Skeletal muscle satellite cell (primary cell): Measurements from ENCODE around the gene WBP11. TPM values are rescaled to one million over a fixed set of nuclear protein-coding genes. Genes with fewer than 3 reads are reported as not detected.

ENCODE experiments used
- H3K27me3 ChIP-seq: 2 replicates; pipeline ENCODE4 v1.7.0; 2013; ENCODE audit warnings: low read length; ENCODE audit not compliant: control insufficient read depth, insufficient read depth
- H3K36me3 ChIP-seq: 2 replicates; pipeline ENCODE4 v1.7.0; 2013; ENCODE audit warnings: mild to moderate bottlenecking, control low read depth, low read length; ENCODE audit not compliant: insufficient read depth
- H3K4me1 ChIP-seq: 2 replicates; pipeline ENCODE4 v1.7.0; 2013; ENCODE audit warnings: low read length; ENCODE audit not compliant: control insufficient read depth, insufficient read depth
- H3K4me2 ChIP-seq: 2 replicates; pipeline ENCODE4 v1.7.0; 2013; ENCODE audit warnings: mild to moderate bottlenecking, low read length
- H3K4me3 ChIP-seq: 2 replicates; pipeline ENCODE4 v1.7.0; 2013; ENCODE audit warnings: low read length
- H3K9ac ChIP-seq: 2 replicates; pipeline ENCODE4 v1.7.0; 2013; ENCODE audit warnings: mild to moderate bottlenecking, low read depth, low read length, moderate library complexity
- H3K9me3 ChIP-seq: replicated peaks from 2 replicates; pipeline ENCODE4 v1.7.0; 2013; ENCODE audit warnings: mild to moderate bottlenecking, control low read depth, low read length
- total RNA-seq: library from RNA; depleted of rRNA; stranded (reverse); fragments of >200 nt; gene quantifications from 2 replicates; pipeline ENCODE4 v1.2.3, GENCODE V29; 2012; rRNA removed

The WBP11 gene
- total RNA-seq = 15.2 and 18.3 TPM in 2 replicates

GRCh38 chr12:14803011-14803829 is at the start of gene WBP11, which contains the start of gene C12orf60:
Gene WBP11, minus strand, starts transcription at chr12:14803478. Its CDS starts 2,095 bp downstream, at chr12:14801383.
Gene C12orf60, plus strand, starts transcription at chr12:14803670. Its CDS starts 19,266 bp downstream, at chr12:14822936.
- Histone ChIP-seq H3K4me2 (peak within 1 kb of the TSS; percentile 86), H3K27me3 (no peaks in the 10 kb centered on the region), H3K4me1 (peaks cover 16% of the 10 kb centered on the region), H3K9ac (peak within 1 kb of the TSS; percentile 97), H3K4me3 (peak within 1 kb of the TSS; percentile 85), H3K9me3 (no peaks in the 10 kb centered on the region), H3K36me3 (peaks cover 14% of the 10 kb centered on the region)

- Histone ChIP-seq H3K9me3 (no peaks in the 10 kb centered on the region), H3K4me3 (no peak overlapping the region), H3K27me3 (no peaks in the 10 kb centered on the region), H3K4me1 (peaks cover 12% of the 10 kb centered on the region), H3K4me2 (no peak overlapping the region), H3K36me3 (no peaks in the 10 kb centered on the region), H3K9ac (no peak overlapping the region)
Measured at GRCh38 chr12:14852880-14853279, 49.6 kb upstream of the WBP11 start.

DNA sequence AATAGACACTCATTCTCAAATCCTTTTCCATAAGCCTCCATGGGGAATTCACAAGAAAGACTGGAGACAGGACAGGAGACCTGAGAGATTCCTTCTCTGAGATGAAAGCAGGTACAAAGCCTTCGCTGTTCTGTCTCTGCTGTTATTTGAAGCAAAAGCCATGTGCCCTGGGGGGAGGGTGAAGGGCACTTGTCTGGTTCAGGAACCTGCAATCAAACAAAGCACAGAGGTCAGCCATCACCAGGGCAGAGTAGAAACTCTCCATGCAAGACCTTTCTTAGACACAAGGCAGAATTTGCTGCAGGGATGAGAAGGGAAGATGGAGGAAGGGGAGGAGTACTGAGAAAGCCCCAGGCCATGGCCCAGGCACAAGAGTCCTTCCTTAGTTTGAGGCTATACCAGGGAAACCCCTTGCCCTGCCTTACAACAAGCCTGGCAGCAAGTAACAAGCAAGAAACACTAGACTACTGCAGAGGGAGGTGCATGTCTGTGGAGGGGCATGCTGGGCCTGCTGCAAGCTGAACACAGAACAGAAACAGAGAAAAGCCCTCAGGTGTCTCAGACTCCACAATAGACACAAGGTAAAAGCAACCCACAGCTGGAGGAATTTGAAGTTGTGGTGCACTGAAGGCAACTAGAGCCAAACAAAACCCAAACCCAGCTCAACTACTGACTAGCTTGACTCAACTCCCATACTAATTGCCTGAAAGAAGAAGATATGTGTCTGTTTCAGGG is 47.8 kb upstream of the WBP11 start:
- H3K4me1 ChIP-seq = peaks cover 16% of the 10 kb centered on the region
- H3K4me3 ChIP-seq = no peak overlapping the region
- no peaks in the 10 kb centered on the region for H3K9me3 ChIP-seq
- H3K9ac ChIP-seq = no peak overlapping the region
- H3K36me3 ChIP-seq = no peaks in the 10 kb centered on the region
- no peak overlapping the region for H3K4me2 ChIP-seq
- H3K27me3 ChIP-seq = no peaks in the 10 kb centered on the region

- Histone ChIP-seq H3K9ac (no peak overlapping the region), H3K27me3 (no peaks in the 10 kb centered on the region), H3K4me3 (no peak overlapping the region), H3K4me1 (peaks cover 14% of the 10 kb centered on the region), H3K36me3 (no peaks in the 10 kb centered on the region), H3K9me3 (no peaks in the 10 kb centered on the region), H3K4me2 (no peak overlapping the region)
Measured at GRCh38 chr12:14849661-14850060, 46.4 kb upstream of the WBP11 start.

DNA sequence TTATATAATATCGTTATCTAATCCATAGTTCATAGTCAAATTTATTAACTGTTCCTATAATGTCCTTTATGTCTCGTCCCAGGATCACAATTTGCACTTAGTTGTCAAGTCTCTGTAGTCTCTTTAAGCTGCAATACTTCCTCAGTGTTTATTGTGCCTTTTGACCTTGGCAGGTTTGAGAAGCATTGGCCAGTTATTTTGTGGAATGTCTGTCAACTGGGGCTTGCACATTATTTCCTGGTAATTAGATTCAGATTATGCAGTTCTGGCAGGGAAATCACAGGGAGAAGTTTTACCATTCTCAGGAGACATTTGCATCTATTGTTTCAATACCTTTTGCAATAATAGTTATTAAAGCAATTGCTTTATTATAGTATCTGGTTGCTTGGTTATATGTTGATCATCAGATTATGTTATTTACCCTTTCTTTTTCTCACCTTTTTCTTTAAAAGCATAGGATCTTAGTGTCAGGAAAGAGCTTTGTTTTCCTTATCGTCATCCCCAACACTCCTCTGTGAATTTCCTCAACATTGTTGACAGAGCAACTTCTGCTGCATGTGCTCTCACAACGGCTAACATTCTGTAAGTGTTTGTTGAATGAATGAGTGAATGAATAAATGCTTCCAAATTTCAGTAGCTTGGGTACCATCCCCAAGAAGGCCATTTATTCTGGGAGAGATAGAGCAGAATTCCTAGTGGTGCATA is 43.8 kb upstream of the WBP11 start:
- no peaks in the 10 kb centered on the region for H3K36me3 ChIP-seq
- no peaks in the 10 kb centered on the region for H3K9me3 ChIP-seq
- no peak overlapping the region for H3K9ac ChIP-seq
- peaks cover 14% of the 10 kb centered on the region for H3K4me1 ChIP-seq
- no peaks in the 10 kb centered on the region for H3K27me3 ChIP-seq
- H3K4me2 ChIP-seq = no peak overlapping the region
- no peak overlapping the region for H3K4me3 ChIP-seq

- H3K4me3 ChIP-seq = no peak overlapping the region
- H3K4me1 ChIP-seq = peaks cover 23% of the 10 kb centered on the region
- no peak overlapping the region for H3K4me2 ChIP-seq
- H3K9ac ChIP-seq = no peak overlapping the region
- no peaks in the 10 kb centered on the region for H3K36me3 ChIP-seq
- no peaks in the 10 kb centered on the region for H3K9me3 ChIP-seq
- no peaks in the 10 kb centered on the region for H3K27me3 ChIP-seq
Measured at GRCh38 chr12:14846042-14846587, 42.8 kb upstream of the WBP11 start.

DNA sequence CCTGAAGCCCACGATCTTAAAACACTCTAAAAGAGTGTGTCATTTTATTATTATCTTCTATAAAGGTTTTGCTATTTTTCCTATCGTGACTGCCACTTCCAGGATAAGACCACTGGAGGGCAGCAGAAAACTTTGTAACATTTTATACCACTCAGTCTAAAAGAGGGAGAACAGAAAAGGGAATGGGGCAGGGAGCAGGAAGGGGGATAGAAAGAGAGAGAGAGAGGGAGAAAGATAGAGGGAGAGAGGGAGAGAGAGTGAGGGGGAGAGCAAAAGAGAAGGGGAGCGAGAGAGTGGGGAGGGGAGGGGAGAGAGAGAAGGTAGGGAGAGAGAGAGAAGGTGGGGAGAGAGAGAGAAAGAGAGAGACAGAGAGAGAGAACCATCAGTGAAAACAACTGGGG is 42.1 kb upstream of the WBP11 start:
- no peaks in the 10 kb centered on the region for H3K9me3 ChIP-seq
- no peak overlapping the region for H3K4me3 ChIP-seq
- H3K4me2 ChIP-seq = no peak overlapping the region
- peak overlapping the region; percentile 4 for H3K9ac ChIP-seq
- no peaks in the 10 kb centered on the region for H3K27me3 ChIP-seq
- no peaks in the 10 kb centered on the region for H3K36me3 ChIP-seq
- H3K4me1 ChIP-seq = peaks cover 24% of the 10 kb centered on the region

DNA sequence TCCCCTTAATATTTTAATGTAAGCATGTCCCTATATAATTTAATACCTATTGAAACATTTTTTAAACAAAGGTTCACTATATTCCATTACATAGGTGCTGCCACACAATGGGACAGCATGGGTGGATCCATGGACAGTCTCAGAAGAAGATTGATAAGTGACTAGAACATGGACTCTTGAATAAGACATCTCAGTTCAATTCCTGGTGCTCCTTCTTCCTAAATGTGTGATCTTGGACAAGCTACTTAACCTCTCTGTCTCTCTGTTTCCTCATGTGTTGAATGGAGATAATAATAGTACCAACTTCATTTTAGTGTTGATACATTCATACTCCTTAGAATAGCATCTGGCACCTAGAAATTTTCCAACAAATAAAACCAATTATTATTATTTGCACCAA is 41.1 kb upstream of the WBP11 start:
- Histone ChIP-seq H3K36me3 (no peaks in the 10 kb centered on the region), H3K9me3 (no peaks in the 10 kb centered on the region), H3K9ac (no peak overlapping the region), H3K4me2 (no peak overlapping the region), H3K4me1 (peaks cover 24% of the 10 kb centered on the region), H3K4me3 (no peak overlapping the region), H3K27me3 (no peaks in the 10 kb centered on the region)

DNA sequence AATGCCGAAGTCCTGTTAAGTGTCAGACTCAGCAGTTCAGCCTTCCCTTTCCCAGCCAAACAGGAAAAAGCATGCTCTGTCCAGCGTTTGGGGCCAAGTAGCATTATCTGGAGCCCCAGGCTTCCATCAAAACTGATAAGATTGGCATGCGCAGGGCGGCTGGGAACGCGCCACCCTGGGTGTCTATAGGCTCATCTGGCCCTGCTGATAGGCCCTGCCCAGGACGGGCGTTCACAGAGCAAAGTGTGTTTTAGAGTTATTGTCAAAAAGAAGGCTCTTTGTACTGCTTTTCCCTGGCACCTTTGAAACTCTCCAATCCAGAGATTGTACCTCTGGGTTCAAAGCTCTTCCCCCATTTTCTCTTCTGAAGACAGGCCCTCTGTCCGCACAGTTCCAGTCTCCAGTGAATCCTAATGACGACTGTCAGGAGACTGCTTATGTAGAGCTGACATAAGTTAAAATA is 40.2 kb upstream of the WBP11 start, which contains the start of gene ART4:
Gene ART4 (minus strand): TSS at position 102 of the 463 bp plus-strand sequence. CDS start 413 bp downstream, outside the sequence.
- Histone ChIP-seq H3K27me3 (no peaks in the 10 kb centered on the region), H3K9ac (peak within 1 kb of the TSS; percentile 2), H3K4me1 (peaks cover 24% of the 10 kb centered on the region), H3K9me3 (no peaks in the 10 kb centered on the region), H3K36me3 (no peaks in the 10 kb centered on the region), H3K4me2 (peak within 1 kb of the TSS; percentile 27), H3K4me3 (no peak within 1 kb of the TSS)

- peak overlapping the region; percentile 27 for H3K4me2 ChIP-seq
- H3K36me3 ChIP-seq = no peaks in the 10 kb centered on the region
- H3K27me3 ChIP-seq = no peaks in the 10 kb centered on the region
- H3K4me3 ChIP-seq = no peak overlapping the region
- peaks cover 29% of the 10 kb centered on the region for H3K4me1 ChIP-seq
- no peaks in the 10 kb centered on the region for H3K9me3 ChIP-seq
- H3K9ac ChIP-seq = peak overlapping the region; percentile 2
Measured at GRCh38 chr12:14842315-14842714, 39.0 kb upstream of the WBP11 start.

- no peak overlapping the region for H3K4me3 ChIP-seq
- peak overlapping the region; percentile 27 for H3K4me2 ChIP-seq
- no peaks in the 10 kb centered on the region for H3K27me3 ChIP-seq
- H3K4me1 ChIP-seq = peaks cover 35% of the 10 kb centered on the region
- no peaks in the 10 kb centered on the region for H3K36me3 ChIP-seq
- peak overlapping the region; percentile 30 for H3K9ac ChIP-seq
- H3K9me3 ChIP-seq = no peaks in the 10 kb centered on the region
Measured at GRCh38 chr12:14841761-14842160, 38.5 kb upstream of the WBP11 start.
